A673 (cell line): ENCODE results near the gene TTC7B. TPM values are rescaled to one million over a fixed set of nuclear protein-coding genes. Genes with fewer than 3 reads are reported as not detected.

Source experiments
- BruUV-seq: library from RNA; stranded (reverse); fragments of 400-500 nt; replicated peaks from 2 replicates; lab custom pipeline; 2021; lab: Mats Ljungman, UMichigan
- CTCF ChIA-PET: fragments of 300-600 bp; sonication (Branson Sonifier 250); formaldehyde crosslinking; loops from one replicate; lab custom pipeline; 2022; ENCODE audit warnings: antibody characterized with exemption; lab: Charles Lee
- POLR2A ChIA-PET: fragments of 300-600 bp; sonication (Branson Sonifier 250); formaldehyde crosslinking; loops from one replicate; lab custom pipeline; 2022; ENCODE audit warnings: antibody characterized with exemption; ENCODE audit not compliant: low non-redundant PET; lab: Charles Lee
- DNase-seq: peaks from one replicate; pipeline ENCODE4 v3.0.0-alpha.2; 2015; ENCODE audit warnings: low spot score
- H3K27ac ChIP-seq: fragments of 200-600 bp; sonication (generic); 2 replicates; pipeline ENCODE4 v1.5.1; 2016; ENCODE audit warnings: mixed run types, low read depth, mild to moderate bottlenecking, mixed read lengths, antibody characterized with exemption, low read length; ENCODE audit not compliant: poor library complexity, severe bottlenecking
- H3K27me3 ChIP-seq: fragments of 200-600 bp; sonication (generic); replicated peaks from 2 replicates; pipeline ENCODE4 v1.6.1; 2017; ENCODE audit warnings: mixed run types, low read depth, mild to moderate bottlenecking, mixed read lengths, antibody characterized with exemption, low read length; ENCODE audit not compliant: insufficient read depth, poor library complexity
- H3K36me3 ChIP-seq: fragments of 200-600 bp; sonication (generic); 2 replicates; pipeline ENCODE4 v1.6.1; 2016; ENCODE audit warnings: mixed run types, mild to moderate bottlenecking, mixed read lengths, antibody characterized with exemption, low read length; ENCODE audit not compliant: insufficient read depth, poor library complexity, severe bottlenecking
- H3K4me1 ChIP-seq: fragments of 200-600 bp; sonication (generic); 2 replicates; pipeline ENCODE4 v1.6.1; 2017; ENCODE audit warnings: mixed run types, mild to moderate bottlenecking, mixed read lengths, antibody characterized with exemption, low read length; ENCODE audit not compliant: insufficient read depth, poor library complexity, severe bottlenecking
- H3K4me3 ChIP-seq: fragments of 200-600 bp; sonication (generic); 2 replicates; pipeline ENCODE4 v1.5.1; 2016; ENCODE audit warnings: low read depth, mixed run types, mild to moderate bottlenecking, mixed read lengths, low read length; ENCODE audit not compliant: poor library complexity, severe bottlenecking
- H3K9me3 ChIP-seq: fragments of 200-600 bp; sonication (generic); 2 replicates; pipeline ENCODE4 v1.6.1; 2016; ENCODE audit warnings: mixed run types, low read depth, mild to moderate bottlenecking, mixed read lengths, antibody characterized with exemption, low read length; ENCODE audit not compliant: poor library complexity, severe bottlenecking
- EZH2 ChIP-seq: fragments of 200-600 bp; sonication (generic); IDR thresholded peaks from 2 replicates; pipeline ENCODE4 v1.6.1; 2017; ENCODE audit warnings: borderline replicate concordance, low read depth, mild to moderate bottlenecking, mixed read lengths, antibody characterized with exemption, low read length; ENCODE audit not compliant: poor library complexity, severe bottlenecking
- intact Hi-C: fragments of 100-400 bp; cut with micrococcal nuclease; formaldehyde crosslinking; loops from one replicate; pipeline ENCODE4 v1.10.0; 2022; ENCODE audit not compliant: unreplicated experiment
- total RNA-seq: library from RNA; stranded (reverse); gene quantifications from 2 replicates; pipeline ENCODE4 v1.2.3, GENCODE V29; 2021
- TF ChIP-seq, protein P1 (sequence below): fragments of 300-800, 200-600 bp; sonication (generic); conservative IDR thresholded peaks from 2 replicates; pipeline ENCODE4 v1.5.1; 2017; ENCODE audit warnings: low read depth, mild to moderate bottlenecking, antibody characterized with exemption, low read length, moderate library complexity, mixed read lengths

TTC7B gene
- total RNA-seq, 1 experiment from 2014 or later = 39.2 TPM

DNA sequence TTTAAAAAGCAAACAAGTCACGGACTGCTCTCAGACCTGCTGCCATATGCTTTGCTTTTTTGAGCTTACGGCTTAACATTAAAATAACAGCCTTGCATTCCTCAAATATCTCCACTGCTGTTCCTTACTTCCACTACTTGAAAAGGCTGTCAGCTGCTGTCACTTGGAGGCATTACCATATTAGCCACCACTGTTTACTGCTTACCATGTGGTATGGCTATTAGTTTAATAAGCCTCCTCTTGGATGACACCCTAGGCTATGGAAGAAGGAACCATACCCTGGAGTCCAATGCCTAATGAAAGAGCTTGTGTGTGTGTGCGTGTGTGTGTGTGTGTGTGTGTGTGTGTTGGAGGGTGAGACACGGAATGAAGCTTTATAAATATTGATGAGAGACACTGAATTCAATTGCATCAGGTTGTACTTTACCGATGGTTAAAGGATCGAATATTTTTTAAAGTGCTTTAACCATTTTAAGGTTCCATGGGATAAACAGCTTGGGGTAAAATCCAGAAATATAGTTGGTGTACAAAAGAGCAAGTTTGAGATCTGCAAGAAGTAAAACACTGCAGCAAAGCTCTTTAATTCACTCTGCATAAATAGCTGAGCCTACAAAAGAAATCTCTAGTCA is 174.5 kb downstream of the TTC7B start:
- ChIA-PET CTCF (no interaction called here), POLR2A (no interaction called here)
- Histone ChIP-seq H3K36me3 (no peaks in the 10 kb centered on the region), H3K9me3 (no peaks in the 10 kb centered on the region), H3K27ac (peak overlapping the region; percentile 3), H3K27me3 (no peaks in the 10 kb centered on the region), H3K4me1 (peaks cover 7% of the 10 kb centered on the region), H3K4me3 (no peak overlapping the region)
- peak; percentile 19 for DNase-seq
- no peak for TF ChIP-seq EZH2
- TF ChIP-seq, protein P1, sequence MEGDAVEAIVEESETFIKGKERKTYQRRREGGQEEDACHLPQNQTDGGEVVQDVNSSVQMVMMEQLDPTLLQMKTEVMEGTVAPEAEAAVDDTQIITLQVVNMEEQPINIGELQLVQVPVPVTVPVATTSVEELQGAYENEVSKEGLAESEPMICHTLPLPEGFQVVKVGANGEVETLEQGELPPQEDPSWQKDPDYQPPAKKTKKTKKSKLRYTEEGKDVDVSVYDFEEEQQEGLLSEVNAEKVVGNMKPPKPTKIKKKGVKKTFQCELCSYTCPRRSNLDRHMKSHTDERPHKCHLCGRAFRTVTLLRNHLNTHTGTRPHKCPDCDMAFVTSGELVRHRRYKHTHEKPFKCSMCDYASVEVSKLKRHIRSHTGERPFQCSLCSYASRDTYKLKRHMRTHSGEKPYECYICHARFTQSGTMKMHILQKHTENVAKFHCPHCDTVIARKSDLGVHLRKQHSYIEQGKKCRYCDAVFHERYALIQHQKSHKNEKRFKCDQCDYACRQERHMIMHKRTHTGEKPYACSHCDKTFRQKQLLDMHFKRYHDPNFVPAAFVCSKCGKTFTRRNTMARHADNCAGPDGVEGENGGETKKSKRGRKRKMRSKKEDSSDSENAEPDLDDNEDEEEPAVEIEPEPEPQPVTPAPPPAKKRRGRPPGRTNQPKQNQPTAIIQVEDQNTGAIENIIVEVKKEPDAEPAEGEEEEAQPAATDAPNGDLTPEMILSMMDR = no peak
- intact Hi-C loops = no loop called here
- no TSS peak for BruUV-seq

DNA sequence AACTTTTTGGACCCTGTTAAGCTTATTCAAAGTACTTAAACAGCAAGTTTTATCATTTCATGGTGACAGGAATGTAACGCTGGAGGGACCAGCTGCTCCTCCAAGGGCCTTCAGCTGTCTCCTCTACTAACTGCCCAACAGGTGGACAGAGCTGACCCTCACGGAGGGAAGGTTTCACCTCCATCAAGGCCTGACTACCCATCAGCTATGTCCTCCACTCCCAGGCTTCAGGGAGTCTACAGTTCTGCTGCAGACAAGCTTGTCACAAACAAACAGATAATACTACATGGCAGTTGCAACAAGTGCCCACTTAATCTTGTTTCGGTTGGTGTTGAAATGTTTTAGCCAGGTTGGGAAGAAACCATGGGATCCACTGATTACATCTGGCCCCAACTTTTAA is 175.1 kb downstream of the TTC7B start:
- H3K27ac ChIP-seq = peak overlapping the region; percentile 25
- H3K4me3 ChIP-seq = no peak overlapping the region
- H3K9me3 ChIP-seq = no peaks in the 10 kb centered on the region
- no TSS peak for BruUV-seq
- no peaks in the 10 kb centered on the region for H3K36me3 ChIP-seq
- peaks cover 7% of the 10 kb centered on the region for H3K4me1 ChIP-seq
- TF ChIP-seq, protein P1 = no peak
- TF ChIP-seq EZH2 = no peak
- intact Hi-C loops = no loop called here
- no peaks in the 10 kb centered on the region for H3K27me3 ChIP-seq
- POLR2A ChIA-PET = no interaction called here
- CTCF ChIA-PET = no interaction called here
- DNase-seq = no peak

DNA sequence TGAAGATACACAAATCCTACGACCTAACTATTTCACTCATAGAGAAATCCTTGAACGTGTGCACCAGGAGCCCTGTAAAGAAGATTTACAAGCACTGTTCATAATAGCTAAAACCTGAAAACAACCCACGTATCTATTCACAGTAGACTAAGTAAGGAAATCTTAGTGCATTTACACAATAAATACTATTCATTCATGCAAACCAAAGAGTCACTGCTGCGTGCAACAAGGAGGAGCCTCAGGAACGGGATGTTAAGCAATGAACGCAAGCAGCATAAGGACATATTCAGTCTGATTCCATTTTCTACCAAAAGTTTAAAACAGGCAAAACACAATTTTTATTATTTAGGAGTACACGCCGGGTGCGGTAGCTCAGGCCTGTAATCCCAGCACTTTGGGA is 176.6 kb downstream of the TTC7B start:
- no TSS peak for BruUV-seq
- Histone ChIP-seq H3K36me3 (no peaks in the 10 kb centered on the region), H3K4me3 (no peak overlapping the region), H3K4me1 (peaks cover 7% of the 10 kb centered on the region), H3K9me3 (no peaks in the 10 kb centered on the region), H3K27ac (no peak overlapping the region), H3K27me3 (no peaks in the 10 kb centered on the region)
- CTCF ChIA-PET = no interaction called here
- DNase-seq = no peak
- POLR2A ChIA-PET = no interaction called here
- TF ChIP-seq, protein P1 = no peak
- TF ChIP-seq EZH2 = no peak
- intact Hi-C loops = no loop called here
